DOHH2 (cell line): ENCODE data around the gene EEFSEC.

ENCODE experiments used
- EZH2phosphoT487 ChIP-seq: fragments of 200-600 bp; sonication (generic); IDR thresholded peaks from 2 replicates; pipeline ENCODE4 v1.6.1; 2017; ENCODE audit warnings: borderline replicate concordance, mild to moderate bottlenecking, antibody characterized with exemption, low read length, moderate library complexity, mixed read lengths
- TF ChIP-seq, protein P1 (sequence below): fragments of 200-600 bp; sonication (generic); IDR thresholded peaks from one replicate; pipeline ENCODE4 v1.5.1; 2014; ENCODE audit warnings: antibody characterized with exemption, mild to moderate bottlenecking, low read depth, low read length; ENCODE audit not compliant: poor library complexity, severe bottlenecking

DNA sequence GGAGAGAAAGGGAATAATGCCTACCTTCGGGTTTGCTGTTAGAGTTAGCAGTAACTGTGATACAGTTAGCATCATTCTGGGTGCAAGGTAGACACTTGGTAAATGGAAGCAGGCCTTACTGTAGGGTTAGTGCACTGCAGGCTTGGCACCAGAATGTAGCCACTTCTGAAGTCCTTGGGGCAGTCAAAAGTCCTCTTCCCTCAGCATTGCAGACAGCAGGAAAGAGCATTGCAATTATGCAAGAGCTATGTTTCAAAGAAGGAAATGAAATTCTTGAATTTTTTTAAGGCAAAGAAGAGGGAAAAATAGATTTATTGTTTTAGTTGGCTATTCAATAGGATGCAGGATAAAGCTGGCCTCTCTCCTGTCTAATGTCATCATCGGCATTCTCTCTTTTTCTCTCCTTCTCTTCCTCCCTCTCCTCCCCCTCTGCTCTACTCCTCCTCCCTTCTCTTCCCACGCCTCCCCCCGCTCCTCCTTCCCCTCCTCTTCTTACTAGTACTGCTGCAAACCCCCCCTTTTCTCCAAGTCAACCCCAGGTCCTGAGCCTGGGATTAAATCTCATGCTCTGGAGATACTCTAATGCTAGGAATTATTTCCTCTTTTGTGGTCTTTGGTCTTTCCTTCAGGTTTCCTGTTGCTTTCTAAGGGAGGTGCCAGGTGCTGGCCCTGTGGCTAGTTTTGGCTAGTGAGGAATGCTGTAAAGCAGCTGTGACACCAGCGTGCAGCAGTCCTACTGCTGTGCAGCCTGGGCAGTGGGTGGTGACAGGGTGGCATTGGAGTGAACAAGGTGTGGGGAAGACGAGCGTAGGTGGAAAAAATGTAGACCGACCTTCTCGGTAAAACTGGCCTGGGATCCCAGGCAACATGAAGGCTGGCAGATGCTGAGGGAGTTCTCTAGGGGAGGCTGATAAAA, 21.7 kb downstream of the EEFSEC start:
- TF ChIP-seq, protein P1, sequence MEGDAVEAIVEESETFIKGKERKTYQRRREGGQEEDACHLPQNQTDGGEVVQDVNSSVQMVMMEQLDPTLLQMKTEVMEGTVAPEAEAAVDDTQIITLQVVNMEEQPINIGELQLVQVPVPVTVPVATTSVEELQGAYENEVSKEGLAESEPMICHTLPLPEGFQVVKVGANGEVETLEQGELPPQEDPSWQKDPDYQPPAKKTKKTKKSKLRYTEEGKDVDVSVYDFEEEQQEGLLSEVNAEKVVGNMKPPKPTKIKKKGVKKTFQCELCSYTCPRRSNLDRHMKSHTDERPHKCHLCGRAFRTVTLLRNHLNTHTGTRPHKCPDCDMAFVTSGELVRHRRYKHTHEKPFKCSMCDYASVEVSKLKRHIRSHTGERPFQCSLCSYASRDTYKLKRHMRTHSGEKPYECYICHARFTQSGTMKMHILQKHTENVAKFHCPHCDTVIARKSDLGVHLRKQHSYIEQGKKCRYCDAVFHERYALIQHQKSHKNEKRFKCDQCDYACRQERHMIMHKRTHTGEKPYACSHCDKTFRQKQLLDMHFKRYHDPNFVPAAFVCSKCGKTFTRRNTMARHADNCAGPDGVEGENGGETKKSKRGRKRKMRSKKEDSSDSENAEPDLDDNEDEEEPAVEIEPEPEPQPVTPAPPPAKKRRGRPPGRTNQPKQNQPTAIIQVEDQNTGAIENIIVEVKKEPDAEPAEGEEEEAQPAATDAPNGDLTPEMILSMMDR, result no peak
- TF ChIP-seq EZH2phosphoT487, result no peak
